Measurements from ENCODE around the gene ALX1. TPM values are rescaled to one million over a fixed set of nuclear protein-coding genes. Genes with fewer than 3 reads are reported as not detected.

The ALX1 gene
- total RNA-seq: not detected in 2 replicates

DNA sequence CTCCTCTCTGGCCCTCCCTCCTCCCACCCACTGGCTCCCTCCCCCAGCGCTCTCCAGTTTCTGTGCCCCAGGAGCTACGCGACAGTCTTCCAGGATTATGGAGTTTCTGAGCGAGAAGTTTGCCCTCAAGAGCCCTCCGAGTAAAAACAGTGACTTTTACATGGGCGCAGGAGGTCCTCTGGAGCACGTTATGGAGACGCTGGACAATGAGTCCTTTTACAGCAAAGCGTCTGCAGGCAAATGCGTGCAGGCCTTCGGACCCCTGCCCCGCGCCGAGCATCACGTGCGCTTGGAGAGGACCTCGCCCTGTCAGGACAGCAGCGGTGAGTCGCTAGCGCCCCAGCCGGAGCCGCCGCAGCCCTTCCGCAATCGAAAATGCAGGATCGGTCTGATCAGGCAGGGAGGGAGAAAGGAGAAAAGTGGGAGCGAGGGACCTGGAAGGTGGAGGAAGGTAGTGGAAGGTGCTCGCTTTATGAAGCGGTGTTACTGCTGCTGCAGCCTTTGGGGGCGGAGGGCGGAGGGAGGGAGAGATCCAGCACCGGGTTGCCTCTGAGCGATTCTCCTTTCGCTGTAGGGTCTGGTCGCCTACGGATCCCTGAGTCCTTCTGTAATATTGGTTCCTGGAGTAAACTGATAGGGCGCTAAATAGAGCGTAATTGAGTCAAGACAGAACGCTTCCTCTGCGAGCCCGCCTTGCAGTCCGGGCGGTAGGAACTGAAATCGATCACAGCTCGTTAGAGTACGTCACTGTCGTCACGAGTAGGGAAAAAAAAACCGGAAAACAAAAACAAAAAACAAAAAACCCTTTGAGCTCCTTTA lies at the start of gene ALX1:
Gene ALX1 (plus strand): TSS at position 56 of the 819 bp plus-strand sequence. CDS start 42 bp downstream, at position 98.

Other genes with a start within 250 kb of the ALX1 start
- gene TSPAN19, start 243.9 kb upstream of the ALX1 start, total RNA-seq: not detected in 2 replicates
- gene LRRIQ1, start 243.9 kb upstream of the ALX1 start, total RNA-seq: under 0.01 and 0.43 TPM in 2 replicates

All from placental epithelial cell (primary cell).